A172 (cell line): ENCODE results near the gene APBB1IP. TPM values are rescaled to one million over a fixed set of nuclear protein-coding genes. Genes with fewer than 3 reads are reported as not detected.

Source experiments
- DNase-seq: peaks from one replicate; pipeline ENCODE4 v3.0.0-alpha.2; 2015; ENCODE audit warnings: low spot score
- total RNA-seq: library from RNA; depleted of rRNA; stranded (reverse); fragments of >200 nt; shearing (Covaris generic); gene quantifications from 2 replicates; pipeline ENCODE4 v1.2.3, GENCODE V29; 2014

Gene APBB1IP
- total RNA-seq, 1 experiment from 2014 or later = not detected

- DNase-seq = no peak
These were observed 69.3 kb downstream of the APBB1IP start for GRCh38 chr10:26507441-26507840.

GRCh38 chr10:26508016-26508415, 69.9 kb downstream of the APBB1IP start:
- no peak for DNase-seq

DNA sequence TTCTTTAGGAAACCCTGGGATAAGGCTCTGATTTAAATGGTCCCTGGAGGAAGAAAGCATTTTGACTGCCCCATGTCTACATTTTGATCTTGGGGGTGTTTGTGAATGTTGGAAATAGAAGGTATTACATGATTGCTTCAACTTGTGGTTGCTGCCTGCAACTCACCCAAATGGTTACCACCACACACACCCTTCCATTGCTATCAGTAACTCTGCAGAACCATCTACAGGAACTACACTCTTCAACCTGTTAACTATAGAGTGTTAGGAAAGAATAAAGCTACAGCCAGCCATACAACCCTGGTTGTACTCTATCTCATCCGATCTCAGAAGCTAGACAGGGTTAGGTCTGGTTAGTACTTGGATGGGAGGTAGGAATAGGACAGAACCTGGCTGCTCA, 71.2 kb downstream of the APBB1IP start:
- DNase-seq = no peak

DNA sequence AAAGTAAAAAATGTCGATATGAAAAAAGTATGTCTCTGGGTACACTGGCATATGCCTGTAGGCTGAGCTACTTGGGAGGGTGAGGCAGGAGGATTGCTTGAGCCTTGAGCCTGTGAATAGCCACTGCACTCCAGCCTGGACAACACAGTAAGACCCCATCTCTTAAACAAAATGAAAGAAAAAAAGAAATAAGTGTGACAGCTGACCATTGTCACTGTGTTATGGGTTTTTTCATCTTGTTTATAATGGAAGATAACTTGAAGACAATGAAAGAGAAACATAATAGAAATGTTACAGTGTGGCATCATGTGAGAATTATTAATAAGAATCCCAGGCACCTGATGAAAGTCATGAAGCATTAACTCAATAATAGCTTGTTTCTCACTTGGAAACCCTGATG, 75.0 kb downstream of the APBB1IP start:
- DNase-seq = no peak

- peak; percentile 46 for DNase-seq
These were observed 78.5 kb downstream of the APBB1IP start for GRCh38 chr10:26516540-26517101.

DNA sequence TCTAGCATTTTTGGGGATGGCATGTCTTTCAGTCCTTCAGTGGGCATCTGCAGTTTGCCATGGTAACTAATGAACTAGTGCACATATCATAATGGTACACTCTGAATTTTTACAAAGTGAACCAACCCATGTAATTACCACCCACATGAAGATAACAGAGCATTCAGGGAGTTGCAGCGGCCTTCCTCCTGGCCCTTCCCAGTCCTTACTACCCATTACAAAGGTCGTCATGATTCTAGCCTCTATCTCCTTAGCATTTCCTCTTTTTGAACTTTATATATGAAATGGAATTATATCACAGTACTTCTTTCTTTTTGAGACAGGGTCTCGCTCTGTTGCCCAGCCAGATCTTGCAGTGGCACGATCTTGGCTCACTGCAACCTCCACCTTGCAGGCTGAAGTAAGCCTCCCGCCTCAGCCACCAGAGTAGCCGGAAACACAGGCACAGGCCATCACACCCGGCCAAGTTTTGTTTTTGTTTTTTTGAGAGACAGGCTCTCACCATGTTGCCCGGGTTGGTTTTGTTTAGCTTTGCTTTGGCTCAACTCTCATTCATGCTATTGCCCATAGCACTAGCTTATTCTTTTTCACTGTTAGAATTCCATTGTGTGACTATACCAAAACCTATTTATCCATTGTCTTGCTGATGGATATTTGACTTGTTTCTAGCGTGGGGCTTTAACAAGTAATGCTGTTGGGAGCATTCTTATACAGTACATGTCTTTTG, 79.2 kb downstream of the APBB1IP start:
- no peak for DNase-seq

GRCh38 chr10:26519803-26520202, 81.7 kb downstream of the APBB1IP start:
- DNase-seq = no peak

DNA sequence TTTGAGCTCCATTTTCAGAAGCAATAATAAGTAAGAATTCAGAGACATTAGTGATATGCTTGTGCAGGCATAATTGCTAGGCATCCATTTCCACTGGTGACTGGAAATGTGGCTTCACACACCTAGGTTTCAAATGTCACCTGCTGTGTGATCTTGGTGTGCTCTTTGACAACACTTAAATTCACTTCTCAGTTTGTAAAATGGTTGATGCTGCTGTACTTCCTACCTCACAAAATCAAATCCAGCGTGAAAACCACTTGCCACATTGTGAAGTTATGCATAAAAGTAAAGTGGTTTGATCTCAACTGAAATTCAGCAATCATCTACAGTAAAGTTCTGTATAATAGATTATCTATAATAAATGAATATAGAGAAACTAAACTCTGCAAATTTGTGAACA, 82.4 kb downstream of the APBB1IP start:
- DNase-seq = no peak

DNA sequence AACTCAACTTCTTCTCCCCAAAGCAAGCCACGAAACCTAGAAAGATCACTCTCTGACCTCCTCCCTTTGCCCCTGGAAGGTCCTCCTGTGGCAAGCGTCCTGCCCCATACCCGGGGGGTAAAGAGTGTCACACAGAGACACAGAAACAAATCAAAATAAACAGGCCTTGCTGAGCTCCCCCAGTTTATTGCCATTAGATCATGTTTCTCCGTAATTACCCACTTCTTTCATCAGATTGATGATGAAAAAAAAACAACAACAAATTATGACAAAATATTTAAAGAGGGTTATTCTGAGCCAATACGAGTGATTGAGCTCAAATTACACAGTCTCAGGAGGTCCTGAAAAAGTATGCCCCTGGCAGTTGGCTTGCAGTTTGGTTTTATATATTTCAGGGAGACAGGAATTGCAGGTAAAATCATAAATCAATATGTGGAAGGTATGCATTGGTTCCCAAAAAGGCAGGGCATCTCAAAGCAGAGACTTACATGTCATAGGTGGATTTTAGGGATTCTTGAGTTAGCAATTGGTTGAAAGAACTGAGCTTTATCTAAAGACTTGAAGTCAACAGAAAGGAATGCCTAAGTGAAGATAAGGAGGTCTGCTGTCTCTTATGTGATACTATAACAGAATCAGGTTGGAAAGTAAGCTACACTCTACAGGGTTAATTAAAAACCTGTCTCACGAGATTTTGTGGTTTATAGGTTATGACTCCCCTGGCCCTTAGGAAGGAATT, 86.2 kb downstream of the APBB1IP start:
- peak; percentile 53 for DNase-seq

GRCh38 chr10:26525586-26525985, 87.4 kb downstream of the APBB1IP start:
- no peak for DNase-seq

DNA sequence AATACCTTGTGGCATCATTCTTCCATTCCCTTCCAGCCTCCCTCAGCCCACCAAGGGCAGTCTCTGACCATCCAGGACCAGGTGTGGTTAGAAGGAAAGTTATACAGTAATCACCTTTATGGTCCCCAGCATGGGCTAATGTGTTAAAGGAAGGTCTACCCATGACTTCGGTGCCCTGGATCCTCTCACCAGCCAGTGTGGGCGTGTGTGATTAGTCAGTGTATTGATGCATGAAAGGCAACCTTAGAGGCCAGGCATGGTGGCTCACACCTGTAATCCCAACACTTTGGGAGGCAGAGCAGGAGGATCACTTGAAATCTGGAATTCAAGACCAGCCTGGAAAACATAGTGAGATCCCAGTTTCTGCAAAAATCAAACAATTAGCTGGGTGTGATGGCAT, 88.9 kb downstream of the APBB1IP start:
- DNase-seq = no peak

GRCh38 chr10:26528048-26528447, 89.9 kb downstream of the APBB1IP start:
- no peak for DNase-seq

DNA sequence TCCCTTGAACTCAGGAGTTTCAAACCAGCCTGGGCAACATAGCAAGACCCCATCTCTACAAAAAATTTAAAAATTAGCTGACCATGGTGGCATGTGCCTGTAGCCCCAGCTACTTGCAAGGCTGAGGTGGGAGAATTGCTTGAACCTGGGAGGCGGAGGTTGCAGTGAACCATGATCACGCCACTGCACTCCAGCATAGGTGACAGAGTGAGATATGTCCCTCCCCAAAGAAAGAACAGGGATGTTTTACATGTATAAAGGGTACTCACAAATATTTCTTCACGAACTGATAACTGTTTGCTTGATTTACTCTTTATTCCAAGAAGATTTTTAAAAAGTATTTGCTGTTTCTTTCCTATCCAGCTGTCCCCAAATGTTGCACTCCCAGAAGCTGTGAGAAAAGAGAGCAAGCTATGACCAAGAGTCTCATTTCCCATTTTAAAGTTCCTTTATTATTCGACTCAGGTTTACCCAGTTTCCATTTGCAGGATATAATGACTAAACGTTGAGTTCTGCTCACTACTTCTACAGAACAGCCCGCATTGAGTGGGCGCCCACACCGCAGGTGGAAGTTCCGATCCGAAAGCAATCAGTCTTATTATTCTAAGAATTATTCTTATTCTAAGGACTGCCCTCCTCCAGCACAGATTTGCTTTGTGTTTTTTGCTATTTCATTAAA, 90.7 kb downstream of the APBB1IP start:
- no peak for DNase-seq

- no peak for DNase-seq
These were observed 96.2 kb downstream of the APBB1IP start for GRCh38 chr10:26534384-26534783.

- DNase-seq = no peak
These were observed 102.5 kb downstream of the APBB1IP start for GRCh38 chr10:26540601-26541000.

DNA sequence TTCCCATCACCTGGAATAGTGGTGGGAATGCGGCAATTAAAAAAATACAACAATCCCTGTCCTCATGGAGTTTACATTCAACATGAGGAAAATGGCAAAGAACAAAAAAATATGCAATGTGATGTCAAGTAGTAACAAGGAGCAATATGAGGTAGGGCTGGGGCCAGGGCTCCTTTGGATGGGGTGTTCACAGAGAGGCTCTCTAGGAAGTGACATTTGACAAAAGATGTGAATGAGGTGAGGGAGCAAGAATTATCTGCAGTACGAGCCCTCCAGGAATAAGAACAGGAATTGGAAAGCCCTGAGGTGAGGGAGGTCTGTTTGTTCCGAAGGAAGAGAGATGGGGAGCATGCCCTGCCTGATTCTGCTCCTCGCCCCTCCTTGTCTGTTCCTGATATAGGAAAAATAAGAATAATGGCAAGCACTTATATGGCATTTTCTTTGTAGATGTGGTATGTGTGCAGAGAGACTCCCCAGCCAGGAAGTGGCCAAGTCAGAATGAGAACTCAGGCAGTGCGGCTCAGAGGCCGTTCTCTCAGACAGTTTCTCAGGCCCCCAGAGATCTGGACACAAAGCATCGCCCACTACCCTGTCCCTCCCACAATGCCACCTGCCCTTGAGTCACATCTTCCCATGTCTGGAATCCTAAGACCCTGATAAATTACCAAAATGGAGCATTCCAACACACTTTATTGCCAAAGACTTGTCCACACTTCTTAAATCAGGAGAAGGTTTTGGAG, 105.6 kb downstream of the APBB1IP start:
- DNase-seq = no peak

- DNase-seq = no peak
These were observed 106.8 kb downstream of the APBB1IP start for GRCh38 chr10:26544932-26545331.

GRCh38 chr10:26550774-26551526, 112.8 kb downstream of the APBB1IP start:
- DNase-seq = no peak

GRCh38 chr10:26554246-26554645, 116.1 kb downstream of the APBB1IP start:
- no peak for DNase-seq

DNA sequence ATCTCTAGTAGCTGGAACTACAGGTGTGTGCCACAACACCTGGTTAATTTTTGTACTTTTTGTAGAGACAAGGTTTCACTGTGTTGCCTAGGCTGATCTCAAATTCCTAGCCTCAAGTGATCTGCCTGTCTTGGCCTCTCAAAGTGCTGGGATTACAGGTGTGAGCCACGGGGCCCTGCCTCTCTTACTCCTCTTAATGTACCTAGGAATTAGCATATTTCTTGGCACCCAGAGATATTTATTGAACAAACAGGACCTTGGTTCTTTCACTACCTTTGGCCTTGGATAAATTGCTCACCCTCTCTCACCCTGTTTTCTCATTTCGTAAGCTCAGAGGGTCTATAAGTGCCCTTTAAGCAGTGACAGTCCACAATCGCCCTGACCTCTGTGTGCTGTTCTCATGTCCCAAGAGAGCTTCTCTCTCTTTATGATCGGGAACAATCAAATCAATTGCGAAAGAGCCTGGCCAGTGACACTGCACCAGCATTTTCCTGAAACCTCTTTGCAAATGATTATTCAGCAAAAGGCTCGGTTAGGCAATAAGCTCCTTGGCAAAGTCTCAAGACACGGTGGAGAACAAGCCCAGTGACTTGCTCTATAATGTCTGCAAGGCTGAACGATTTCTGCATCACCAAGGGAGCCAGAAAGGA, 117.7 kb downstream of the APBB1IP start:
- peak; percentile 11 for DNase-seq
